ENCODE data around the gene FBXO10. TPM values are rescaled to one million over a fixed set of nuclear protein-coding genes. Genes with fewer than 3 reads are reported as not detected.

The FBXO10 gene
- total RNA-seq, 2 donors from 2014 or later: 19.5 to 26.6 TPM

DNA sequence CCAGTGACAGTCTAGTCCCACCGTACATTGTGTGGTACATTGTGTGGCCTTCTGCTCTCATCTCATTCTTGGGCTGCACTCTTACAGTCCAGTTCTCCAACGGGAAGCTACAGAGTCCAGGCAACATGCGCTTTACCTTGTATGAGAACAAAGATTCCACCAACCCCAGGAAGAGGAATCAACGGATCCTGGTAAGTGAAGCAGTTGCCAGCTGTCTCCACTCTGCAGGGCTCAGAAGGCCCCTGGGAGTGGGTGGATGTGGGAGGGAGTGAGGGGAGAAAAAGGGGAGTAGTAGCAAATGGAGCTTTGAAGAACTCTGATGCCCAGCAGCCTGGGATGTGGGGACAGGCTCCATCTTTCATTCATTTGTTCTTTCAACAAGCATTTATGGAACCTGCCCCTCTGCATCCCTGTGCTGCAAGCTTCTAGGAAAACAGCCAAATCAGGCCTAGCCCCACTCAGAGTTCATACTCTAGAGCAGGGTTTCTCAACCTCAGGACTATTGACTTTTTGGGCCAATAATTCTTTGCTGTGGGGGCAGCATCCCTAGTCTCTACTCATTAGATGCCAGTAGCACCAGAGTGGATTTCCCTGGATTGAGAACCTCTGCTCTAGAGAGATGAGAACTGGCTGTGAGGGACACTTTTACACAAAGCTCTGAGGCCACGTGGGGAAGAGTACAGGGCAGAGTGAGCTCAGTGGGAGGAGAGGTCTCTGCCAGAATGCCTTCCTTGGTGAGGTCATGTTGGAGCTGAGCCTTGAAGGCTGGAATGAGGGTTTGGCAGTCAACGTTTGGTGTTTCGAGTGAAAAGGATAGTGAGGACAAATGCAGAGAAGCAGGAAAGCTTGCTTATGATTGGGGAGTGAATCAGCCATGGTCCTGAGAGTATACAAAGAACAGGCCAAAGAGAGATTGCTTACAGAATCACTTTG is 89.3 kb downstream of the FBXO10 start:
- no peak for TF ChIP-seq CTCF (conservative IDR thresholded peaks at IDR 0.05)
- no peak for DNase-seq
- Histone ChIP-seq H3K9ac (ENCODE audit: extremely low read depth, low read length, poor library complexity, severe bottlenecking) (peak overlapping the region; percentile 45), H3K4me3 (ENCODE audit: low read length) (peak overlapping the region; percentile 85), H3K27ac (ENCODE audit: low read depth, low read length) (no peak overlapping the region), H3K36me3 (ENCODE audit: control insufficient read depth, insufficient read depth, low read length) (peaks cover 29% of the 10 kb centered on the region), H3K4me1 (ENCODE audit: control insufficient read depth, insufficient read depth, low read length) (peaks cover 5% of the 10 kb centered on the region), H3K9me3 (ENCODE audit: control insufficient read depth, low read length) (no peaks in the 10 kb centered on the region), H3K27me3 (ENCODE audit: control insufficient read depth, insufficient read depth, low read length, poor library complexity, severe bottlenecking) (no peaks in the 10 kb centered on the region)
- Mint-ChIP-seq H3K4me1 (peaks cover 21% of the 10 kb centered on the region), H3K4me3 (peak overlapping the region; percentile 89), H3K27me3 (ENCODE audit: insufficient read depth) (peaks cover 2% of the 10 kb centered on the region), H3K9me3 (no peaks in the 10 kb centered on the region), H3K36me3 (ENCODE audit: low read depth) (peaks cover 19% of the 10 kb centered on the region), H3K27ac (peak overlapping the region; percentile 77)
- 48 to 58% methylated on average over 5 to 7 of the region's 7 CpGs for WGBS, 2 experiments (ENCODE audit: insufficient coverage in 1 of 2, insufficient read length in 1 of 2)

DNA sequence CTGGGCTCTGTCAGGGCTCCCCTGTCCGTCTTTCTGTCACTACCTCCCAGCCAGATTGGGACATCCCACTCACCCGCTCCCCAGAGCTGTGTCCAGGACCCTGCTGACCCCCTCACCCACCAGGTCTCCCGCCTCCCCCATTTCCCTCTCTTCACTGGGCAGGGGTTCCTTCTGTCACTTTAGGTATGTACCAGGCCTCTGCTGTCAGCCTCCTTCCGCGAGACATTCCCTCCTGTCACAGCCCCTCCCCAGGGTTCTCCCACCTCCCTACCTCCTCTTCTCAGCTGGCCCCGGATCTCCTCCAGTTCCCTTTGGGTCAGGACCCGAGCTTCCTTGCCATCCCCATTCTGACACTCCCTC is 89.9 kb downstream of the FBXO10 start:
- WGBS, 2 experiments (ENCODE audit: insufficient coverage in 1 of 2, insufficient read length in 1 of 2): 2 to 3% methylated on average over 5 to 7 of the region's 7 CpGs
- H3K9me3 Mint-ChIP-seq: no peaks in the 10 kb centered on the region
- no peak overlapping the region for H3K27ac ChIP-seq (ENCODE audit: low read depth, low read length)
- no peak for DNase-seq
- H3K27me3 Mint-ChIP-seq (ENCODE audit: insufficient read depth): peaks cover 2% of the 10 kb centered on the region
- peak overlapping the region; percentile 85 for H3K4me3 ChIP-seq (ENCODE audit: low read length)
- TF ChIP-seq CTCF (conservative IDR thresholded peaks at IDR 0.05): no peak
- peak overlapping the region; percentile 77 for H3K27ac Mint-ChIP-seq
- H3K4me3 Mint-ChIP-seq: peak overlapping the region; percentile 89
- H3K9me3 ChIP-seq (ENCODE audit: control insufficient read depth, low read length): no peaks in the 10 kb centered on the region
- H3K36me3 Mint-ChIP-seq (ENCODE audit: low read depth): peaks cover 19% of the 10 kb centered on the region
- H3K4me1 Mint-ChIP-seq: peaks cover 23% of the 10 kb centered on the region
- peak overlapping the region; percentile 45 for H3K9ac ChIP-seq (ENCODE audit: extremely low read depth, low read length, poor library complexity, severe bottlenecking)
- H3K36me3 ChIP-seq (ENCODE audit: control insufficient read depth, insufficient read depth, low read length): peaks cover 25% of the 10 kb centered on the region
- peaks cover 5% of the 10 kb centered on the region for H3K4me1 ChIP-seq (ENCODE audit: control insufficient read depth, insufficient read depth, low read length)
- no peaks in the 10 kb centered on the region for H3K27me3 ChIP-seq (ENCODE audit: control insufficient read depth, insufficient read depth, low read length, poor library complexity, severe bottlenecking)

- DNase-seq: peak; percentile 99
- H3K36me3 ChIP-seq (ENCODE audit: control insufficient read depth, insufficient read depth, low read length): peaks cover 20% of the 10 kb centered on the region
- TF ChIP-seq CTCF (conservative IDR thresholded peaks at IDR 0.05): no peak
- Mint-ChIP-seq H3K4me3 (peak within 1 kb of the TSS; percentile 89), H3K27me3 (ENCODE audit: insufficient read depth) (peaks cover 2% of the 10 kb centered on the region), H3K9me3 (no peaks in the 10 kb centered on the region), H3K4me1 (peaks cover 23% of the 10 kb centered on the region), H3K36me3 (ENCODE audit: low read depth) (peaks cover 17% of the 10 kb centered on the region), H3K27ac (peak within 1 kb of the TSS; percentile 84)
- peak within 1 kb of the TSS; percentile 85 for H3K4me3 ChIP-seq (ENCODE audit: low read length)
- peaks cover 5% of the 10 kb centered on the region for H3K4me1 ChIP-seq (ENCODE audit: control insufficient read depth, insufficient read depth, low read length)
- H3K9me3 ChIP-seq (ENCODE audit: control insufficient read depth, low read length): no peaks in the 10 kb centered on the region
- 9 to 18% methylated on average over 10 to 56 of the region's 56 CpGs for WGBS, 2 experiments (ENCODE audit: insufficient coverage in 1 of 2, insufficient read length in 1 of 2)
- no peak within 1 kb of the TSS for H3K27ac ChIP-seq (ENCODE audit: low read depth, low read length)
- peak within 1 kb of the TSS; percentile 45 for H3K9ac ChIP-seq (ENCODE audit: extremely low read depth, low read length, poor library complexity, severe bottlenecking)
- H3K27me3 ChIP-seq (ENCODE audit: control insufficient read depth, insufficient read depth, low read length, poor library complexity, severe bottlenecking): no peaks in the 10 kb centered on the region
These were observed 90.6 kb downstream of the FBXO10 start, which contains the start of gene POLR1E for GRCh38 chr9:37485389-37486255. POLR1E (plus strand) TSS chr9:37485948; CDS start chr9:37486048, 100 bp downstream.

Data from endodermal cell (in vitro differentiated cells).